ENCODE data around the gene SFXN5. TPM values are rescaled to one million over a fixed set of nuclear protein-coding genes. Genes with fewer than 3 reads are reported as not detected.

The SFXN5 gene
- total RNA-seq, 6 experiments from 2014 or later = 33.1 to 73.4 (median 56.6) TPM

DNA sequence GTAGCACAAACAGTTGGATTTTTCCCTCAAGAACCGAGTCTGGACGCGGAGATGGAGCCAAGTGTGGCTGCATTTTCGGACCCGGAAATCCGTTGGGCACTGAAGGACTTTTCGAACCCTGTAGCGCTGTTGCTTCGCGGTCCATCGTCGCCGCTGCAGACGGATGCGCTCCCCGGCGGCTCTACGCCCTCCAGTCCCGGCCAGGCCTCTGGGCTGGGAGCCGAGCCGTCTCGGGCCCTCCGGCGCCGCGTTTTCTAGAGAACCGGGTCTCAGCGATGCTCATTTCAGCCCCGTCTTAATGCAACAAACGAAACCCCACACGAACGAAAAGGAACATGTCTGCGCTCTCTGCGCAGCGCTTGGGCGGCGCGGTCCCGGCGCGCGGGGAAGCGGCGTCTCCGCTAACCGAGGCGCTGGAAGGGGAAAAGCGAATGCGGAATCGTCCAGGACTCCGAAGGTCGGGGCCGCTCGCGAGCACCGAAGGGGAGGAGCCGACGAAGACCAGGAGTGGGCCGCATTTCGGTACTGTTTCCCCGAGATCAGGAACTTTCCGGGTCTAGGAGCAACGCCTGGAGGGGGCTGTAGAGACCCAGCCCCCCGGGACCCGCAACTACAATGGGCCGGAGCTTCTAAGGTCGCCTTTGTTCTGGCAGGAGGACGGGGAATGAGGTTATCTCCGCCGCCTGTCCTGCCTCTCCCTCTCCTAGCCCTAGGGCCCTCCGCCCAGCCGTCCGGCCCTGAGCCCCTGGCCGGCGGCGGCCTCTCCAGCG lies 151.0 kb downstream of the SFXN5 start:
- no peak overlapping the region for H3K27ac ChIP-seq
- DNase-seq (no peak), ATAC-seq (no peak)
- peaks cover 0 to 34% (median 12%) of the 10 kb centered on the region in 4 donors for H3K4me1 ChIP-seq
- H3K4me3 ChIP-seq = no peak overlapping the region
- H3K36me3 ChIP-seq = no peaks in the 10 kb centered on the region
- H3K9me3 ChIP-seq = no peaks in the 10 kb centered on the region
- TF ChIP-seq, protein P1, sequence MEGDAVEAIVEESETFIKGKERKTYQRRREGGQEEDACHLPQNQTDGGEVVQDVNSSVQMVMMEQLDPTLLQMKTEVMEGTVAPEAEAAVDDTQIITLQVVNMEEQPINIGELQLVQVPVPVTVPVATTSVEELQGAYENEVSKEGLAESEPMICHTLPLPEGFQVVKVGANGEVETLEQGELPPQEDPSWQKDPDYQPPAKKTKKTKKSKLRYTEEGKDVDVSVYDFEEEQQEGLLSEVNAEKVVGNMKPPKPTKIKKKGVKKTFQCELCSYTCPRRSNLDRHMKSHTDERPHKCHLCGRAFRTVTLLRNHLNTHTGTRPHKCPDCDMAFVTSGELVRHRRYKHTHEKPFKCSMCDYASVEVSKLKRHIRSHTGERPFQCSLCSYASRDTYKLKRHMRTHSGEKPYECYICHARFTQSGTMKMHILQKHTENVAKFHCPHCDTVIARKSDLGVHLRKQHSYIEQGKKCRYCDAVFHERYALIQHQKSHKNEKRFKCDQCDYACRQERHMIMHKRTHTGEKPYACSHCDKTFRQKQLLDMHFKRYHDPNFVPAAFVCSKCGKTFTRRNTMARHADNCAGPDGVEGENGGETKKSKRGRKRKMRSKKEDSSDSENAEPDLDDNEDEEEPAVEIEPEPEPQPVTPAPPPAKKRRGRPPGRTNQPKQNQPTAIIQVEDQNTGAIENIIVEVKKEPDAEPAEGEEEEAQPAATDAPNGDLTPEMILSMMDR (IDR thresholded peaks at IDR 0.05) = no peak
- TF ChIP-seq POLR2A (IDR thresholded peaks at IDR 0.05) = no peak
- 0% methylated on average over 3 of the region's 77 CpGs for WGBS (ENCODE audit: insufficient coverage, low coverage, low lambda C conversion rate, missing lambda C conversion rate)
- intact Hi-C loops (cut with DNase I) = no loop called here
- H3K27me3 ChIP-seq = peaks cover 27 to 65% of the 10 kb centered on the region in 2 donors

DNA sequence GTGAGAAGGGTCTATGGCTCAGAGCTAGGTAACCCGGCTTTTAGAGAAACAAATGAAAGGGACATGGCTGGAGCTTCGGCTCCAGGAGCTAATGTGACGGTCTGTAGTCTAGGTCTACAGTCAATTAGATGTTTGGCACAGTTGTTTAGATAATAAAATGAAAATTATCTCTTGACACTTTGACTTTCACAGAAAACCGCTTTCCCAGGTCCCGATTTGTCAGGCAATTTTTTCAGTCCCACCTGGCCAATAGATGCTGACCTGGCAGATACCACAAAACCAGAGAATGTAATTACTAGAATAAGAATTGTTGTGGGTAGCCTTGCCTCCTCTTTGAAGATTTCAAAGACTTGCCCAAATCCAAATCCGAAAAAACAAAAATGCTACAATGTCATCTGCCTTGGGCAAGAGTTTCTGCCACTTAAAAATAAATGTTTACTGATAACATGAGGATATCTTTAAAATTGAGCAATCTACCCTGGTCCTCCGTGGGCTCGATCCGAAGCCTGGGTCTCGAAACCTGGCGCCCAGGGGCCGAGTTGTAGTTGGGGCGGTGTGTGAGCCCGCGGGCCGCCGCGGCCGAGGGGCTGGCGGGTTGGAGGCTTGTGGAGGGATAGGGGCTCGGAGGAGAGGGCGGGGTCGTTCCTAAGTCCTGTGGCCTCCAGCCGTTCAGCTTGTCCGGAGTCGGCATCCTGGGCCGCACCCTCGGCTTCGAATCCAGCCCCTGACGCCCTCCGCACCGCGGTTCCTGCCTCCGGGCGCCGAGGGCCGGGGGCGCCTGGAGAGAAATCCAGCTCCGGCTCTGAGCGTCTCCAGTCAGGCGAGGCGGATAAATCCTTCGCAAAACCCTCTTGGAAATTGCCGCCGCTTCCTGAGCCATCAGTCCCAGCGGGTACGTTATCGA lies 151.8 kb downstream of the SFXN5 start:
- no peak overlapping the region for H3K27ac ChIP-seq
- ATAC-seq (no peak), DNase-seq (no peak)
- peaks cover 27 to 66% of the 10 kb centered on the region in 2 donors for H3K27me3 ChIP-seq
- H3K36me3 ChIP-seq = no peaks in the 10 kb centered on the region
- intact Hi-C loops (cut with DNase I) = no loop called here
- TF ChIP-seq POLR2A (IDR thresholded peaks at IDR 0.05) = no peak
- TF ChIP-seq, protein P1 (IDR thresholded peaks at IDR 0.05) = no peak
- H3K9me3 ChIP-seq = no peaks in the 10 kb centered on the region
- no peak overlapping the region for H3K4me3 ChIP-seq
- WGBS (ENCODE audit: insufficient coverage, low coverage, low lambda C conversion rate, missing lambda C conversion rate) = 6% methylated on average over 15 of the region's 48 CpGs
- H3K4me1 ChIP-seq = peaks cover 0 to 34% (median 13%) of the 10 kb centered on the region in 4 donors

DNA sequence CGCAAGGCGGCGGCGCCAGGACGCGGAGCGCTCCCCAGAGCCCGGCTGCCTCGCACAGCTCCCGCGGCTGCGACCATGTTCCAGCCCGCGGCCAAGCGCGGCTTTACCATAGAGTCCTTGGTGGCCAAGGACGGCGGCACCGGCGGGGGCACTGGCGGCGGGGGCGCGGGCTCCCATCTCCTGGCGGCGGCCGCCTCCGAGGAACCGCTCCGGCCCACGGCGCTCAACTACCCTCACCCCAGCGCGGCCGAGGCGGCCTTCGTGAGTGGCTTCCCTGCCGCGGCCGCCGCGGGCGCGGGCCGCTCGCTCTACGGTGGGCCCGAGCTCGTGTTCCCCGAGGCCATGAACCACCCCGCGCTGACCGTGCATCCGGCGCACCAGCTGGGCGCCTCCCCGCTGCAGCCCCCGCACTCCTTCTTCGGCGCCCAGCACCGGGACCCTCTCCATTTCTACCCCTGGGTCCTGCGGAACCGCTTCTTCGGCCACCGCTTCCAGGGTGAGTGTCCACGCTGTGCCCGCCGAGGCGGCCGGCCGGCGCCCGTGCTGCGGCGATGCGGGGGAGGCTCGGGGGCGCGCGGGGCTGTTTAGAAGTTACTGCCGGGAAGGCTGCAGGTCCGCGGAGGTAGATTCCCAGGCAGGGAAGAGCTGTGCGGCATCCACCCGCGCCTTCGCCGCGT lies 153.5 kb downstream of the SFXN5 start:
- DNase-seq (no peak), ATAC-seq (no peak)
- no peak for TF ChIP-seq POLR2A (IDR thresholded peaks at IDR 0.05)
- TF ChIP-seq, protein P1 (IDR thresholded peaks at IDR 0.05) = no peak
- Histone ChIP-seq H3K36me3 (no peaks in the 10 kb centered on the region), H3K4me3 (peak overlapping the region in 2 of 3 donors; percentile 40 to 46), H3K9me3 (no peaks in the 10 kb centered on the region), H3K27me3 (peaks cover 20 to 60% of the 10 kb centered on the region in 2 donors), H3K27ac (no peak overlapping the region), H3K4me1 (peaks cover 0 to 34% (median 13%) of the 10 kb centered on the region in 4 donors)
- WGBS (ENCODE audit: insufficient coverage, low coverage, low lambda C conversion rate, missing lambda C conversion rate) = no CpG with 5 or more reads among the region's 89 CpGs
- intact Hi-C loops (cut with DNase I) = no loop called here

DNA sequence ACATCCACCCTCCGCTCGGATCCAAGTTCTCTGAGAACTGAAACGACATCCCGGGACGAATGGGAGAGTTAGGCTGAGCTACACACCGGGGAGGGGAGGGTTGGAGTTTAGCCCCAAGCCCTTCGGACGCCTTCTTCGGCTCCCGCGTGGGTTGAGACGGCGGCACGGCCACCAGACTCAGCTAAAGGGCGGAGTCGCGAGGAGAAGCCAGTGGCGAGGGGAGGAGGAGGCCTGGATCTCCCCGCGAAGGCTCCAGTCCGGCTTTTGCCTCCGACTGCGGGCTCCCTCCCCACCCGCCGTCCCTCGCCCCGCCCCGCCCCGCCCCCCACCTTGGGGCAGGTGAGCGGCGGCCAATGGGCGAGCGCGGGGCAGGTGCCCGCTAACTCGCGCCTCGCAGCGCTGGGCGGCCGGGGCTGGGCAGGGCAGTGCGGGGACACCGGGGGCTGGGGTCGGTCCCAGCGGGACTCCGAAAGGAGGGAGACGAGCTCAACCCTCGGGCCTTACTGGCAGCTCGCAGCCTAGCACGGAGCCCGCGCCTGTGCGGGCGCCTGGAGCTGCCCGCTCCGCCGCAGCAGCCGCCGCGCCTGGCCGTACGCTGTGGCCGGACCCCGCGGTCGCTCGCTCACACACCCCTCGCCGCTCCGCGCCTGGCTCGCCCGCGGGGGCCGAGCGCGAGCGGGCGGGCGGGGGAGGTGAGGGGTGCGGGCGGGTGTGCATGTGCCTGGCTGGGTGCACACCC lies 154.2 kb downstream of the SFXN5 start, which contains the start of gene EMX1:
EMX1 (plus strand) TSS at position 382 of the 739 bp plus-strand sequence; CDS start at position 716, 334 bp downstream.
- H3K36me3 ChIP-seq = no peaks in the 10 kb centered on the region
- H3K27me3 ChIP-seq = peaks cover 20 to 62% of the 10 kb centered on the region in 2 donors
- no peak within 1 kb of the TSS for H3K27ac ChIP-seq
- intact Hi-C loops (cut with DNase I) = no loop called here
- 0% methylated on average over 18 of the region's 82 CpGs for WGBS (ENCODE audit: insufficient coverage, low coverage, low lambda C conversion rate, missing lambda C conversion rate)
- TF ChIP-seq, protein P1 (IDR thresholded peaks at IDR 0.05) = no peak
- TF ChIP-seq POLR2A (IDR thresholded peaks at IDR 0.05) = no peak
- H3K9me3 ChIP-seq = no peaks in the 10 kb centered on the region
- H3K4me1 ChIP-seq = peaks cover 0 to 34% (median 13%) of the 10 kb centered on the region in 4 donors
- DNase-seq (peak; percentile 74 to 84 (median 79)), ATAC-seq (peak; percentile 80 to 87 (median 82))
- H3K4me3 ChIP-seq = peak within 1 kb of the TSS; percentile 18 to 46 (median 40)

Data from right lobe of liver (tissue), 6 donors.